GM23338 (cell line): ENCODE results near the gene NOC2L. TPM values are rescaled to one million over a fixed set of nuclear protein-coding genes. Genes with fewer than 3 reads are reported as not detected.

Source experiments
- ATAC-seq: fragments of 200-7000 bp; cut with Tn5 transposase; 3 replicates; pipeline ENCODE4 v1.9.1; 2020
- DNase-seq: peaks from one replicate; pipeline ENCODE4 v3.0.0-alpha.2; 2015; ENCODE audit warnings: low spot score
- H2AFZ ChIP-seq: fragments of 200-600 bp; sonication (generic); 2 replicates; pipeline ENCODE4 v1.8.0; 2016; ENCODE audit warnings: antibody characterized with exemption, mild to moderate bottlenecking, moderate library complexity
- H3F3A ChIP-seq: fragments of 200-600 bp; sonication (generic); replicated peaks from 2 replicates; pipeline ENCODE4 v1.8.0; 2017; ENCODE audit warnings: antibody characterized with exemption, mixed run types, low read depth
- H3K27ac ChIP-seq: fragments of 200-600 bp; sonication (generic); 2 replicates; pipeline ENCODE4 v1.6.1; 2016; ENCODE audit warnings: low read depth
- H3K27me3 ChIP-seq: fragments of 200-600 bp; sonication (generic); 2 replicates; pipeline ENCODE4 v1.8.0; 2016; ENCODE audit warnings: mild to moderate bottlenecking, mixed run types, moderate library complexity; ENCODE audit not compliant: insufficient read depth
- H3K36me3 ChIP-seq: fragments of 200-600 bp; sonication (generic); 2 replicates; pipeline ENCODE4 v1.8.0; 2016; ENCODE audit warnings: mild to moderate bottlenecking; ENCODE audit not compliant: insufficient read depth
- H3K4me1 ChIP-seq: fragments of 200-600 bp; sonication (generic); 2 replicates; pipeline ENCODE4 v1.8.0; 2016; ENCODE audit warnings: mild to moderate bottlenecking, moderate library complexity; ENCODE audit not compliant: insufficient read depth
- H3K4me2 ChIP-seq: fragments of 200-600 bp; sonication (generic); 2 replicates; pipeline ENCODE4 v1.7.1; 2017; ENCODE audit warnings: mixed run types
- H3K4me3 ChIP-seq: fragments of 200-600 bp; sonication (generic); 2 replicates; pipeline ENCODE4 v1.6.1; 2016; ENCODE audit warnings: mixed run types
- H3K79me2 ChIP-seq: fragments of 200-600 bp; sonication (generic); replicated peaks from 2 replicates; pipeline ENCODE4 v1.8.0; 2017; ENCODE audit warnings: mild to moderate bottlenecking; ENCODE audit not compliant: insufficient read depth
- H3K9me2 ChIP-seq: fragments of 200-600 bp; sonication (generic); 2 replicates; pipeline ENCODE4 v1.8.0; 2017; ENCODE audit not compliant: insufficient read depth
- H4K20me1 ChIP-seq: fragments of 200-600 bp; sonication (generic); replicated peaks from 2 replicates; pipeline ENCODE4 v1.8.0; 2017; ENCODE audit warnings: mild to moderate bottlenecking; ENCODE audit not compliant: insufficient read depth
- H3K27ac Mint-ChIP-seq: 2 replicates; pipeline ENCODE4 v1.8.0; 2020; ENCODE audit warnings: inconsistent platforms, mild to moderate bottlenecking, moderate library complexity, mixed read lengths
- H3K27me3 Mint-ChIP-seq: 3 replicates; pipeline ENCODE4 v1.8.0; 2022; ENCODE audit warnings: low read depth, mild to moderate bottlenecking, moderate library complexity, mixed read lengths, inconsistent platforms; ENCODE audit not compliant: insufficient read depth, poor library complexity
- H3K36me3 Mint-ChIP-seq: 3 replicates; pipeline ENCODE4 v1.8.0; 2021; ENCODE audit warnings: low read depth, mild to moderate bottlenecking, inconsistent platforms, moderate library complexity, mixed read lengths
- H3K4me1 Mint-ChIP-seq: 3 replicates; pipeline ENCODE4 v1.8.0; 2020; ENCODE audit warnings: mild to moderate bottlenecking, inconsistent platforms, mixed read lengths
- H3K4me3 Mint-ChIP-seq: 3 replicates; pipeline ENCODE4 v1.8.0; 2021; ENCODE audit warnings: moderate library complexity, mild to moderate bottlenecking, inconsistent platforms, mixed read lengths
- H3K9me3 Mint-ChIP-seq: 3 replicates; pipeline ENCODE4 v1.8.0; 2020; ENCODE audit warnings: moderate library complexity, mild to moderate bottlenecking, inconsistent platforms, mixed read lengths
- CREB1 ChIP-seq: fragments of 250-450 bp; sonication (Bioruptor Pico); IDR thresholded peaks from 2 replicates; pipeline ENCODE4 v1.5.0; 2020; ENCODE audit warnings: low read depth, mild to moderate bottlenecking, moderate library complexity
- CTCF ChIP-seq, 2 experiments: fragments of 200-600 bp in 1 of 2; sonication (generic) in 1 of 2; conservative IDR thresholded peaks; 2 replicates each; pipeline versions ENCODE4 v1.5.1 to v1.6.1; 2016 to 2017; ENCODE audit warnings: antibody characterized with exemption in 2 of 2, low read depth in 2 of 2, mild to moderate bottlenecking in 2 of 2, moderate library complexity in 1 of 2
- EZH2phosphoT487 ChIP-seq: fragments of 200-600 bp; sonication (generic); IDR thresholded peaks from one replicate; pipeline ENCODE4 v1.8.1; 2018; ENCODE audit warnings: antibody characterized with exemption; ENCODE audit not compliant: unreplicated experiment
- POLR2AphosphoS5 ChIP-seq: IDR thresholded peaks from 2 replicates; pipeline ENCODE4 v1.6.1; 2016; ENCODE audit warnings: antibody characterized with exemption, low read depth
- STAT1 ChIP-seq: IDR thresholded peaks from one replicate; pipeline ENCODE4 v1.6.1; 2016; ENCODE audit warnings: antibody characterized with exemption; ENCODE audit not compliant: unreplicated experiment
- ZNF114 ChIP-seq: fragments of 250-450 bp; sonication (Bioruptor Pico); IDR thresholded peaks from 2 replicates; pipeline ENCODE4 v1.5.0; 2020; ENCODE audit warnings: mild to moderate bottlenecking, moderate library complexity
- ZNF462 ChIP-seq: fragments of 250-450 bp; sonication (Bioruptor Pico); IDR thresholded peaks from 2 replicates; pipeline ENCODE4 v1.5.0; 2020; ENCODE audit warnings: mild to moderate bottlenecking, moderate library complexity
- polyA plus RNA-seq: library from polyadenylated mRNA; unstranded; fragments of >200 nt; fragmentation: Nextera tagmentation; extraction: Ambion mirVana; gene quantifications from 2 replicates; pipeline ENCODE4 v1.2.1, GENCODE V29; 2016
- total RNA-seq: library from RNA; depleted of rRNA; stranded (reverse); fragments of >200 nt; shearing (Covaris generic); gene quantifications from 2 replicates; pipeline ENCODE4 v1.2.3, GENCODE V29; 2014
- TF ChIP-seq, protein P1 (sequence below): IDR thresholded peaks from one replicate; pipeline ENCODE4 v1.6.1; 2018; ENCODE audit warnings: antibody characterized with exemption; ENCODE audit not compliant: unreplicated experiment

The NOC2L gene
- total and polyA plus RNA-seq, 2 experiments from 2014 or later, result 79.3 to 125 TPM

GRCh38 chr1:961132-961669 lies 2.1 kb upstream of the NOC2L start:
- Mint-ChIP-seq H3K9me3 (no peaks in the 10 kb centered on the region), H3K36me3 (peaks cover 18% of the 10 kb centered on the region), H3K4me1 (peaks cover 8% of the 10 kb centered on the region), H3K27ac (no peak overlapping the region), H3K27me3 (peaks cover 30% of the 10 kb centered on the region), H3K4me3 (peak overlapping the region; percentile 61; the same call in 2 of the 3 replicates)
- TF ChIP-seq ZNF114, result no peak
- Histone ChIP-seq H3K79me2 (peaks cover 18% of the 10 kb centered on the region), H3K27me3 (peaks cover 11% of the 10 kb centered on the region), H3K9me2 (no peaks in the 10 kb centered on the region), H3K4me3 (peak overlapping the region; percentile 97), H3K27ac (no peak overlapping the region), H2AFZ (no peak overlapping the region), H3F3A (no peaks in the 10 kb centered on the region), H3K4me1 (no peaks in the 10 kb centered on the region; the same call in 1 of the 2 replicates), H3K36me3 (no peaks in the 10 kb centered on the region), H3K4me2 (peak overlapping the region; percentile 74), H4K20me1 (peaks cover 4% of the 10 kb centered on the region; the same call in 1 of the 2 replicates)
- DNase-seq, result no peak
- ATAC-seq, result peak; percentile 6

DNA sequence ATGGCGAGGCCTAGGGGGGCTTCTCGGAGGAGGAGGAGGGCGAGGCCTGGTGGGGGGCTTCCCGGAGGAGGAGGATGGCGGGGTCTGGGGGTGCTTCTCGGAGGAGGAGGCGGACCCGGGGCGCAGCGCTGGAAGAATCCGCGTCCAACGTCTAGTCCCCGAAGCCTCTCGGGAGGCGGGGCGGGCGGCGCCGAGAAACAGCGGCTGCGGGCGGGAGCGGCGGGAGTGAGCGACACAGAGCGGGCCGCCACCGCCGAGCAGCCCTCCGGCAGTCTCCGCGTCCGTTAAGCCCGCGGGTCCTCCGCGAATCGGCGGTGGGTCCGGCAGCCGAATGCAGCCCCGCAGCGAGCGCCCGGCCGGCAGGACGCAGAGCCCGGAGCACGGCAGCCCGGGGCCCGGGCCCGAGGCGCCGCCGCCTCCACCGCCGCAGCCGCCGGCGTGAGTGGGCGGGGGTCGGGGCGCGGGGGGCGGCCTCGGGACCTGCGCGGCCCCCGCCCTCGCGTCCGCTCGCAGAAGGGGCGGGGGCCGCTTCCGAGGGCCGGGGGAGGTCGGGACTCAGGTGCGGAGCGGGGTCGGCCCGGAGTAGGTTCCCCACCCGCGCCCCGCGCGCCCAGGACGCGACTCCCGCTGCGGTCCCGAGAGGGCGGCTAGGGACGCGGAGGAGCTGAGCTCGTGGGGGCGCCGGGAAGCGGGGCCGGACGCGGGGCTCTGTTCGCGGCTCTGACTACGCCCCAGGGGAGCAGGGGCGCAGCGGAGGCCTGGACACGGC lies 1.5 kb upstream of the NOC2L start, which contains the start of gene KLHL17:
Gene KLHL17 (plus strand): TSS at position 222 of the 769 bp plus-strand sequence. CDS start 110 bp downstream, at position 332.
- Histone ChIP-seq H3K27me3 (peaks cover 11% of the 10 kb centered on the region), H3K4me1 (no peaks in the 10 kb centered on the region; the same call in 1 of the 2 replicates), H3K4me3 (peak within 1 kb of the TSS; percentile 97), H3K27ac (no peak within 1 kb of the TSS), H4K20me1 (peaks cover 4% of the 10 kb centered on the region; the same call in 1 of the 2 replicates), H3K9me2 (no peaks in the 10 kb centered on the region), H3K79me2 (peaks cover 18% of the 10 kb centered on the region), H2AFZ (no peak within 1 kb of the TSS; the same call in 1 of the 2 replicates), H3K4me2 (peak within 1 kb of the TSS; percentile 75), H3F3A (no peaks in the 10 kb centered on the region), H3K36me3 (no peaks in the 10 kb centered on the region; the same call in 1 of the 2 replicates)
- Mint-ChIP-seq H3K4me3 (peak within 1 kb of the TSS; percentile 93), H3K36me3 (peaks cover 22% of the 10 kb centered on the region), H3K4me1 (peaks cover 8% of the 10 kb centered on the region), H3K27me3 (peaks cover 30% of the 10 kb centered on the region), H3K9me3 (no peaks in the 10 kb centered on the region), H3K27ac (no peak within 1 kb of the TSS)
- no peak for TF ChIP-seq EZH2phosphoT487
- no peak for TF ChIP-seq CTCF (conservative IDR thresholded peaks at IDR 0.05; ENCODE audit: low read depth in 2 of 2)
- peak; percentile 38; the same call in 1 of the 2 replicates for TF ChIP-seq POLR2AphosphoS5
- TF ChIP-seq, protein P1, sequence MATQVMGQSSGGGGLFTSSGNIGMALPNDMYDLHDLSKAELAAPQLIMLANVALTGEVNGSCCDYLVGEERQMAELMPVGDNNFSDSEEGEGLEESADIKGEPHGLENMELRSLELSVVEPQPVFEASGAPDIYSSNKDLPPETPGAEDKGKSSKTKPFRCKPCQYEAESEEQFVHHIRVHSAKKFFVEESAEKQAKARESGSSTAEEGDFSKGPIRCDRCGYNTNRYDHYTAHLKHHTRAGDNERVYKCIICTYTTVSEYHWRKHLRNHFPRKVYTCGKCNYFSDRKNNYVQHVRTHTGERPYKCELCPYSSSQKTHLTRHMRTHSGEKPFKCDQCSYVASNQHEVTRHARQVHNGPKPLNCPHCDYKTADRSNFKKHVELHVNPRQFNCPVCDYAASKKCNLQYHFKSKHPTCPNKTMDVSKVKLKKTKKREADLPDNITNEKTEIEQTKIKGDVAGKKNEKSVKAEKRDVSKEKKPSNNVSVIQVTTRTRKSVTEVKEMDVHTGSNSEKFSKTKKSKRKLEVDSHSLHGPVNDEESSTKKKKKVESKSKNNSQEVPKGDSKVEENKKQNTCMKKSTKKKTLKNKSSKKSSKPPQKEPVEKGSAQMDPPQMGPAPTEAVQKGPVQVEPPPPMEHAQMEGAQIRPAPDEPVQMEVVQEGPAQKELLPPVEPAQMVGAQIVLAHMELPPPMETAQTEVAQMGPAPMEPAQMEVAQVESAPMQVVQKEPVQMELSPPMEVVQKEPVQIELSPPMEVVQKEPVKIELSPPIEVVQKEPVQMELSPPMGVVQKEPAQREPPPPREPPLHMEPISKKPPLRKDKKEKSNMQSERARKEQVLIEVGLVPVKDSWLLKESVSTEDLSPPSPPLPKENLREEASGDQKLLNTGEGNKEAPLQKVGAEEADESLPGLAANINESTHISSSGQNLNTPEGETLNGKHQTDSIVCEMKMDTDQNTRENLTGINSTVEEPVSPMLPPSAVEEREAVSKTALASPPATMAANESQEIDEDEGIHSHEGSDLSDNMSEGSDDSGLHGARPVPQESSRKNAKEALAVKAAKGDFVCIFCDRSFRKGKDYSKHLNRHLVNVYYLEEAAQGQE, result no peak
- TF ChIP-seq CREB1 (CRISPR knock-in tag), result no peak
- TF ChIP-seq ZNF462, result no peak
- TF ChIP-seq STAT1, result no peak
- DNase-seq (peak; percentile 89), ATAC-seq (peak; percentile 73)
